ENCODE results near the gene LAPTM5.

LAPTM5 gene

DNA sequence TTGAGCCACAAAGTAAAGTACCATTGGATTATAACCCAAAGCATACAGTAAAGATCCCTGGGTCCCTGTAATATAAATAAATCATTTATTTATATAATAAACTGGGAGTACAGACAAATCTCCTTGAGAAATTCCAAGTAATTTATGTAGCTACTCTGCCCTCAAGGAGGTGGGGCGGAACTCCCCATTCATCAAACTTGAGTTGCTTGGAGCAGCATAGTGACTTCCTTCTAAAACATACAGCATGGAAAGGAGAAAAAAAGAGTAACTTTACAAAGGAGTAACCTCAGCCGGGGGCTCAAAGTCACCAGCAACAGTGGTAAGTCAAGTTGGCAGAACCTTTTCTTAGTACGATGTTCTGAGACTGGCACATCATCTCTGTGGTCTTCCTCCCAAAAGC, 4.5 kb downstream of the LAPTM5 start:
- TF ChIP-seq, protein P1, sequence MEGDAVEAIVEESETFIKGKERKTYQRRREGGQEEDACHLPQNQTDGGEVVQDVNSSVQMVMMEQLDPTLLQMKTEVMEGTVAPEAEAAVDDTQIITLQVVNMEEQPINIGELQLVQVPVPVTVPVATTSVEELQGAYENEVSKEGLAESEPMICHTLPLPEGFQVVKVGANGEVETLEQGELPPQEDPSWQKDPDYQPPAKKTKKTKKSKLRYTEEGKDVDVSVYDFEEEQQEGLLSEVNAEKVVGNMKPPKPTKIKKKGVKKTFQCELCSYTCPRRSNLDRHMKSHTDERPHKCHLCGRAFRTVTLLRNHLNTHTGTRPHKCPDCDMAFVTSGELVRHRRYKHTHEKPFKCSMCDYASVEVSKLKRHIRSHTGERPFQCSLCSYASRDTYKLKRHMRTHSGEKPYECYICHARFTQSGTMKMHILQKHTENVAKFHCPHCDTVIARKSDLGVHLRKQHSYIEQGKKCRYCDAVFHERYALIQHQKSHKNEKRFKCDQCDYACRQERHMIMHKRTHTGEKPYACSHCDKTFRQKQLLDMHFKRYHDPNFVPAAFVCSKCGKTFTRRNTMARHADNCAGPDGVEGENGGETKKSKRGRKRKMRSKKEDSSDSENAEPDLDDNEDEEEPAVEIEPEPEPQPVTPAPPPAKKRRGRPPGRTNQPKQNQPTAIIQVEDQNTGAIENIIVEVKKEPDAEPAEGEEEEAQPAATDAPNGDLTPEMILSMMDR (IDR thresholded peaks at IDR 0.05; ENCODE audit: low read depth, low read length) = no peak
- no peak for DNase-seq (ENCODE audit: extremely low read depth, low read depth)

DNA sequence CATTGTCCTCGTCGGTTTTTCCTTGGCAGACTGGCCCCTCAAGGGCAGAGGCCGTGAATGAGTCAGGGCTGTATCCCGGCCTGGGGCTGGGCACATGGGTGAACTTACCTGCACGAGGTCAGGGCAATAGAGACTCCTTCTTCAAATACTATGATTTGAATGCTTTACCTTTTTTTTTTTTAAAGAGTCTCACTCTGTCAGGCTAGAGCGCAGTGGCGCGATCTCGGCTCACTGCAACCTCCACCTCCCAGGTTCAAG, 5.0 kb downstream of the LAPTM5 start:
- TF ChIP-seq, protein P1 (IDR thresholded peaks at IDR 0.05; ENCODE audit: low read depth, low read length) = no peak
- no peak for DNase-seq (ENCODE audit: extremely low read depth, low read depth)

DNA sequence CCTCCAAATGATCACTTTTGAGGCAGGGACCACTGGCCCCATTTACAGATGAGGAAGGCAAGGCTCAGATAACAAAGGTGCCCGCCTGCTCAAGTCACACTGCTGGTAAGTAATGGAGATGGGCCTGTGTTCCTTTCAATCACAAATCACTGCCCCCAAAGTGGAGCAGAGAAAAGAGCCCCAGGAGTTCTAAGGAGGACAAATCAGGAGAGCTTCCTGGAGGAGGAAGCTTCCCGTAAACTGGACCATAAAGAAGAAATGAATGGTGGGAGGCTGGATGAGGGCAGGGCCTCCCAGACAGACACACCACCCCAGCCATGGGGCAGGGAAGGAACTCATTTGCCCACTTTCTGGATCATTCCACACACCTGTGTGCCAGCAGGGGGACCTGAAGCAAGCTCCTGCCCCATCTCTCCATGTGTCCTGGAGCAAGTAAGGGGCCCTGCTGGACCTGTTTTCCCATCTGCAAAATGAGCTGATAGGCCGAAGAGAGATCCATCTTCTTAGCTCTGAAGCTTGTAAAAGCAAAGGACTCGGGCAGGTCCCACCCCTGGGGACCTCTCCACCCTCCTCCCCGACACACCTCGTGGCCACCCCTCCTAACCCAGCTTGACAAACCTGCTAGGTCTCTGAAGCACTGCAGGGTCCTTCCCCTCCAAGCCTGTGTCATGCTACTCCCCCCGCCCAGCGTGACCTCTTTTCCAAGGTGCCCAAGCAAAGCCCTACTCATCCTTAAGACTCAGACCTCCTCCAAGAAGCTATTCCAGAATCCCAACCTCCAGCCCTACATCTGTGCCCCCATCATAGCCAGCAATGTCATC, 5.5 kb downstream of the LAPTM5 start:
- DNase-seq (ENCODE audit: extremely low read depth, low read depth) = no peak
- TF ChIP-seq, protein P1 (IDR thresholded peaks at IDR 0.05; ENCODE audit: low read depth, low read length) = no peak

DNA sequence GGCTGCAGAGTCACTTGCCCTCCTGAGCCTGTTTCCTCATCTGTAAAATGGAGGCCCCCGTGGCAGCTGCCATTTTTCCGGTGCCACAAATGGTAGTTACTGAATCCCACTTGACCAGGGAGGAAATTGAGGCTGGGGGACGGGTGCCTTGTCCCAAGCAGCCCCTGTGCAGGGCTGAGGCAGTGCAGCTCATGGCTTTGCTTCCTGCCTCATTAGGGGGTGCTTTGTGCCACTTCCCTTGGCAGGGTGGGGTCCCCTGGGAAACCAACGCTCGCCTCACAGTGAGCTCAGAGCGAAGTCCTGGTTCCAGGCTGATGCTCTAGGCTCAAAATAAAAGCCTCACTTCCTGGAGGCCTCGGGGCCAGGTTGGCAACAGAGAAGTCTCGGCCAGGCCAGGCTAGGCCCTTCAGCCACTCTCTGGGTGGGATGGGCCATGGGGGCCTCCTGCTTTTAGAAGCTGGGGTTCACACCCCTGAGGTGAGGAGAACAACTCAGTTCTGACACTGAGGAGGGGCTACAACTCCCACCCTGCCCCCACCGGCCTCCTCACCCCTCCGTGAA, 6.8 kb downstream of the LAPTM5 start:
- DNase-seq (ENCODE audit: extremely low read depth, low read depth) = no peak
- TF ChIP-seq, protein P1 (IDR thresholded peaks at IDR 0.05; ENCODE audit: low read depth, low read length) = no peak

DNA sequence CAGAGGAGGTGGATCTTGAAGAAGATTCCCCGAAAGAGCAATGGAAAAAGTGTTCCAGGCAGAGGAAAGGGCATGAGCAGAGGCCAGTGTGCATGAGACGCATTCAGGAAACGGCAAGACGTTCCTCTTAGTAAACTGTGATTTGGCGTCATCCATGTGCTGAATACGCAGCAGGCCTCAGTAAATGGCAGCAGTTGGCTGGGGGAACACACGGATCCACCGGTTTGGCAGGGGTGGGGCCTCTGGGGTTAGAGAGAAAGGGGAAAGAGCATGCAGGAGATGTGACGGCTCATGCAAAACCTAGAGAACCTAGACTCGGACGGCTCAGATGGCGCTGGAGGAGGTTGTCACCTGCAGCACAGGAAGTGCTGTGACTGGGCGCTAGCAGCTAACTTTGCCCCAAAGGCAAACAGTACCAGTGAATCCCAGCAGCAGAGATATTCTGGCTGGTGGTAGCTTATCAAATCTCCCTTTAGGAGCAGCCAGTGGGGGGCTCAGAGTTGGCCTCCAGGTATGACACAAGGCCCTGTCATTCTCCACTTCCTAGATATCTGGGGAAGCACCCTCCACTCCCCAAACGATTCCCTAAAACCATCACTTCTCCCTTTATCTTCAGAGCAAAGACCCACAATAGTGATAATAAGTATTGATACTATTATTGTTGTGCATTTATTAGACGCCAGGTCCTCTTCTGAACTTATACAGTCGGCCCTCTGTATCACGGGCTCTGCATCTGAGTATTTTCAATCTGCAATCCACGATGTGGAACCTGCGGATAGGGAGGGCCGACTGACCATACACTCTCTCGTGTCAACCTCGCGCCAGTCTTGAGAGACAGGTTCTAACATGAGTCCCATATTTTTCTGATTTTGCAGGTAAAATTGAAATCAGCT, 7.6 kb downstream of the LAPTM5 start:
- DNase-seq (ENCODE audit: extremely low read depth, low read depth) = no peak
- TF ChIP-seq, protein P1 (IDR thresholded peaks at IDR 0.05; ENCODE audit: low read depth, low read length) = no peak

DNA sequence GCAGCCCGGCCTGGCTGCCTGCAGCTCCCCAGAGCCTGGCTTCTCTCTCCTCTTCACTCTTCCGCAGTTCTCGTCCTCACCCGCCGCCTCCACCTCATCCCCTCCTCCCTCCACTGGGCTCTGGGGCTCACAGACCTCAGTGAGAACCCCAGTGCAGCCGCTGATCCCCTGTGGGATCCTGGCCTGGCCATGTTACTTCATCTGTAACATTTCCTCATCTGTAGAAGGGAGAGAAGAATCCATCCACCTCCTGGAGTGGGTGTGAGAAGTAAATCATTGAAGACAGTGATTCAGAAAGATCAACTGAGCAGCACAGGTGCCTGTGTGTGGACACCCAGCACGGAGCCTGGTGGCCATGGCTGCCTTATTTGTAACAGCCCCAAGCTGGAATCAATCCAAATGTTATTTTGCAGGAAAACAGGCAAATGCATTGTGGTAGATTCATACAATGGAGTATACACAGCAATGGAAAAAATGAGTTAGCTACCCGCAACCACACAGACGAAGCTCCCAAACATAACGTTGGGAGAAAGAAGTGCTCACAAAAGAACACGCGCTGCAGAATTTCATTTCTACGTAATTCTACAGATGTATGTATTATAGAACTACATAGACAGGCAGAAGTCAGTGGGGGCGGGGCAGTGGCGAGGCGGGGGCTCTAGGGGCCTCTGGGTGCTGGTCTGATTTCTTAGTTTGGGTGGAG, 8.7 kb downstream of the LAPTM5 start:
- TF ChIP-seq, protein P1 (IDR thresholded peaks at IDR 0.05; ENCODE audit: low read depth, low read length) = no peak
- no peak for DNase-seq (ENCODE audit: extremely low read depth, low read depth)

Data from AG09319 (cell line).